HTR-8/SVneo (cell line): ENCODE measurements around the gene ASIP.
"Not testable (repeated sequence)": the region's sequence is repeated elsewhere in the genome, so short reads cannot be mapped to it uniquely, and the experiment has no call there.

Experiments used
- DNase-seq: peaks from one replicate; pipeline ENCODE4 v3.0.0; 2011; ENCODE audit warnings: low spot score, mixed read lengths; ENCODE audit not compliant: insufficient read length
- FAIRE-seq: peaks from 2 replicates; lab custom pipeline; 2011; peaks lifted over from hg19 to GRCh38; lab: Jason Lieb, UNC

The ASIP gene, protein sequence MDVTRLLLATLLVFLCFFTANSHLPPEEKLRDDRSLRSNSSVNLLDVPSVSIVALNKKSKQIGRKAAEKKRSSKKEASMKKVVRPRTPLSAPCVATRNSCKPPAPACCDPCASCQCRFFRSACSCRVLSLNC

DNA sequence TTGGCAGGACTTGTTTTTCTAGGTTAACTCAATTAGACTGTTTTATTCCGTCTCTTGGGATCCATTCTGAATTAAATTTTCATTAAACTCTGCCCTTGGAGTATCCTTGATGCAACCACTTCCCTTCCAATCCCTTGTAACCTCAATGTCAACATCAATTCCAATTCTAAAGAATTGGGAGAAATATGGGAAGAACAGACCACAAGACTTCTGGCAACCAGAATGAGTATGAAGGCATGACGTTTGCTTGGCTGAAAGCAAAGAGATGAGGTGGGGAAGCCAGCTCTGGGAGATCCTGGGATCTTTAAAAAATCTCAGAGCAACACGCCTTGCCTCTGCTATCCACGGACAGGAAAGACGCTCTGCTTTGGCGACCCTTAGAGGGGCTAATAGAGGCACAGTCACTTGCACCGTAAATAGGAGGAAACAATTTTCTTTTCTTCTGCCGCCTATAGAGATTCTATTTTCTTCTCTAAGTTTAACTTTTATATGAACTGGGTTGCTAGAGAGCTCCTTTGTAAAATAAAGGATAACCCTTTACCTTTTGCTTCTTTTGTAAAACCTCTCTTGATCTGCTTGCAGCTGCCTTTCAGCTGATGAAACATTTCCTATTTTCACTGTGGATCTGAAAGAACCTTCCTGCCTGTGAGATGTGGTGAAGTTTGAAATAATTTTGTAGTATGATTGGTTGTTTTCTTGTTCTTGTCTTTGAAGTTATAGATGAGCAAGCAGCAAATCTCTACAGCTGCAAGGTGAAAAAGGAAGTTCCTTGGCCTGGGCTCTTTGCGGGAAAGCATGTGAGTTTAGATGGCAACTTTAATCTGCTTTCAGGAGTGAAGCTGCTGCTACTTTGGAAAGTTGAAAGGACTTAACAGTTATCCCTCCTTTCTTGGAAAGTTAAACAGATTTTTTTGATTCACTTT is at the start of gene ASIP:
TSS of gene ASIP (plus strand) at position 731 of the 923 bp plus-strand sequence. CDS start 18,952 bp downstream, outside the sequence.
- no peak for FAIRE-seq

DNA sequence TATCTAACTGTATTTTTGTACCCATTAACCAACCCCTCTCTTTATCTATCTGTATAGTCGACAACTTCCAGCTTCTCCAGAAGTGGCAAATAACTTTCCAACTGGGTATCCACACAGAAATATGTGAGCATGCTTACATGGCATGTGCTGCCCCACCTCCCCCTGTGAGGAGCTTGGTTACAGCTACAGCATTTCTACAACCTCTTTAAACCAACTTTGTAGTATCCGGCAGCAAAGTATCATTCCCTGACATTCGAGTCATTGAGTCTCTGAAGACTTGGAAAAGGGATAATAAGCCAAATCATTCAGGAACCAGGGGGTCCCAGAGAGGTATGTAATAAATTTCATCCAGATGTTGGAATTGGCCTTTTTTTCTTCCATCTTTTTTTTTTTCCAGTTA is 48.2 kb upstream of the ASIP start:
- DNase-seq (no peak), FAIRE-seq (no peak)

More for the DNA sequence above, at the start of gene ASIP:
- DNase-seq: no peak

DNA sequence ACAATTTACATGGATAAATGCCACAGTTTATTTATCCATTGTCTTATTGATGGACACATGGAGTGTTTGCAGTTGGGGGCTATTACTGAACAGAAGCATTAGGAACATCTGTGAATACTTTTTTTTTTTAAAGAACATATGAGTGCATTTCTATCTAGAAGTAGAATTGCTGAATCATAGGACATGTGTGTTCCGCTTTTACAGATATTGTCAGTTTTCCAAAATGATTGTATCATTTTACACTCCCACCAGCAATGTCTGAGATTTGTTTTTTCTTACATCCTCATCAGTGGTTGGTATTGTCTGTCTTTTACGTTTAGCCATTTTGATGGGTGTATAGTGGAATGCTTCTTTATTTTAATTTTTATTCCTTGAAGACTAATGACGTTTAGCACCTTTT is 42.0 kb upstream of the ASIP start:
- FAIRE-seq: no peak

DNA sequence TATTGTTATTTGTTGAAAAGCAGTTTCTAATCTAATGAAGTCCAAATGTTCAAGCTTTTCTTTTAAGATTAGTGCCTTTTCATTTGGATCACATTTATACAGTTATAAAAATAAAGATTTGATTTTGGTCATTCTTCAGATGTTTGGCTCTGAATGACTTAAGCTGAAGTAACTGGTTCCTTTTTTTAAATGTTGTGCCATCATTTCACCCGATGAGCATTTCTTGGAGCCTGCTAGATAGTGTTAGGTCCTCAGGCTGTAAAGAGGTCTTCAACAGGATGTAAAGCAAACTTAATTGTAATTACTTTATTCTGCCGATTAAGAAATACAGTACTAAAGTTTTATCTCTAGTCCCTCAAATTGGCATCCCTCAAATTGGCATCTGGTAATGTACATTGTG is 41.2 kb upstream of the ASIP start:
- no peak for FAIRE-seq

More for the DNA sequence above, 42.0 kb upstream of the ASIP start:
- no peak for DNase-seq

DNA sequence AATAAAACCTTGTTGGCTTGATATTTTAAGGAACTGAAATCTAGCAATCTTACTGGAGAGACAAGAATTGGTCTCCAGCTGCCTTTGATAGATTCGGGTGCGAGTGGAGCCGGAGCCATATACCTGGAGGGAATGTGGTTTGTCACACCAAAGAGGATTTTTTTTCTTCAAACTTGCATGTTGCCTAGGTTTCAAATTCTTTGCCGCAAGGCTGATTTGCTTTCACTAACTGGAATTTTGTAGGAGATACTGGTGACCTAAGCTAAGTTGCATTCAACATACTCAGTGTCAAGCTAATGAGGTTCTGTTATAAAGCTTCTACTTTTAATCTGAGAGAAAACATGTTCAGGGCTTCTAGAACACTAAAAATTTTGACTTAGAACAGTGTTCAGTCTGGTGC is 39.7 kb upstream of the ASIP start:
- FAIRE-seq: no peak

More for the DNA sequence above, 41.2 kb upstream of the ASIP start:
- no peak for DNase-seq

DNA sequence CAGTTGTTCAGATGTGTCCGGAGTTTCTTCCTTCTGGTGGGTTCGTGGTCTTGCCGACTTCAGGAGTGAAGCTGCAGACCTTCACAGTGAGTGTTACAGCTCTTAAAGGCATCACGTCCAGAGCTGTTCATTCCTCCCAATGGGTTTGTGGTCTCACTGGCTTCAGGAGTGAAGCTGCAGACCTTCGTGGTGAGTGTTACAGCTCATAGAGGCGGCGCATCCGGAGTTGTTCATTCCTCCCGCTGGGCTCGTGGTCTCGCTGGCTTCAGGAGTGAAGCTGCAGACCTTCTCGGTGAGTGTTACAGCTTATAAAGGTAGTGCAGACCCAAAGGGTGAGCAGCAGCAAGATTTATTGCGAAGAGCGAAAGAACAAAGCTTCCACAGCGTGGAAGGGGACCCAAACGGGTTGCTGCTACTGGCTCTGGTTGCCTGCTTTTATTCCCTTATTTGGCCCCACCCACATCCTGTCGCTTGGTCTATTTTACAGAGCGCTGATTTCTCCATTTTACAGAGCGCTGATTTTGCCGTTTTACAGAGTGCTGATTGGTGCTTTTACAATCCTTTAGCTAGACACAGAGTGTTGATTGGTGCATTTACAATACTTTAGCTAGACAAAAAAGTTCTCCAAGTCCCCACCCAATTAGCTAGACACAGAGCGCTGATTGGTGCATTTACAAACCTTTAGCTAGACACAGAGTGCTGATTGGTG is 35.9 kb upstream of the ASIP start:
- DNase-seq, FAIRE-seq: not testable (repeated sequence)

More for the DNA sequence above, 39.7 kb upstream of the ASIP start:
- DNase-seq: no peak

DNA sequence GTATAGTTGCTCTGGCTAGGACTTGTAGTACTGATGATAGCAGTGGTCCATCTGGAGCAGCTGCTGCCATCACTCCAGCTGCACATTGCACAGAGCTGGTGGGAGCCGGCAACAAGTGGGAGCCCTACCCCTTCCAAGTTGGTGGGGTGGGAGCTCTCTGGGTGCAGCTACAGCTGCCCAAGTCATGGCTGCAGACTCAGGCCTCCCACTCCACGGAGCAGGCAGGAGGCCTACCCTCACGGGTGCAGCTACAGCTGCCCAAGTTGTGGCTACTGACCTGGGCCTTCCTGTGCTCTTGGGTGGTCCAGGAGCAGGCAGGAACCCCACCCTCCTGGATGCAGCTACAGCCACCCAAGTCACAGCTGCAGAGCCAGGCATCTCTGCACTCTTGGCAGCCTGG is 32.1 kb upstream of the ASIP start:
- FAIRE-seq: no peak

DNA sequence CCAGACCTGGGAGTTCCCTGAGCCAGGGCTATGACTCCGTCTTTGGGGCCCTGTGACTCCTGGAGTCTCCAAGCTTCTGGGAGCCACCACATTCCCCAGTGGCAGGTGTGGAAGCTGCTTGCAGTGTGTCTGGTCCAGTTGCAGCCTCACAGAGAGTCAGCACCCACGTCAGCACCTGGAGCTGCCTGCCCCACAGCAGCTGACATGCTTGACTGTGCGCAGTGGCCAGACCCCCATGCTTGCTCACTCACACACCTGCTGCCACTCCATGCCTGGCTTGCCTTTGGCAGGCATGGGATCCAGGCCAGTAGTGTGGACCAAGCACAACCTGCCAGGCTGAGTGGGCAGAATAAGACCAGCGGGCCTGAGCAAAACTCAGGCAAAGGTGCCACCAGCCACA is 31.0 kb upstream of the ASIP start:
- FAIRE-seq: no peak
- DNase-seq: no peak

More for the DNA sequence above, 32.1 kb upstream of the ASIP start:
- DNase-seq: no peak

DNA sequence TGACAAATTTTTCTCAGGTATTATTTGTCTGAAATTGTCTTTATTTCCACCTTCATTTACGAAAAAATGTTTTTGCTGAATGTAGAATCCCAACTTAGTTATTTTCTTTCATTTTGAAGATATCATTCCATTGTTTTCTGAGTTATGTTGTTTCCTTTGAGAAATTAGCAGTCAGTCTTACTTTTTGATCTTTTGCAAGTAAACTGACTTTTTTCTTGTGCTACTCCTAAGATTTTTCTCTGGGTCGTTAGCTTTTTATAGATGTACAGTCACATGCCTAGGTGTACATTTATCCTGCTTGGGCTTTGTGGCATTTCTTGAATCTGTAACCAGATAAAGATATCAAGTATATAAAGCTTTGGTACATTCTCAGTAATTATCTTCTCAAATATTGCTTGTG is 29.6 kb upstream of the ASIP start:
- no peak for DNase-seq
- no peak for FAIRE-seq

DNA sequence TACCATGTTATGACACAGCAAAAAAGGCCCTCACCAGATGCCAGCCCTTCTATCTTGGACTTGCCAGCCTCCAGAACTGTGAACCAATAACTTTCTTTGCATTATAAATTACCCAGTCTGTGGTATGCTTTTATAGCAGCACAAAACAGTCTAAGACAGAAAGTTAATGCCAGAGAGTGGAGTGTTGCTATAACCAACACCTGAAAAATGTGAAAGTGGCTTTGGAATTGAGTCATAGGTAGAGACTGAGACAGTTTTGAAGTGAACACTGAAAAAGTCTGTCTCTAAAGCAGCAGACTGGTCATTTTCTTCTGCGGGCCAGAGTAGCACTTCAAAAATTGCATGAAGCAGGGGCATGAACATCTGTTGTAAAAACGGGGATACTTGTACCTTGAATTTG is 28.0 kb upstream of the ASIP start:
- FAIRE-seq (no peak), DNase-seq (no peak)

DNA sequence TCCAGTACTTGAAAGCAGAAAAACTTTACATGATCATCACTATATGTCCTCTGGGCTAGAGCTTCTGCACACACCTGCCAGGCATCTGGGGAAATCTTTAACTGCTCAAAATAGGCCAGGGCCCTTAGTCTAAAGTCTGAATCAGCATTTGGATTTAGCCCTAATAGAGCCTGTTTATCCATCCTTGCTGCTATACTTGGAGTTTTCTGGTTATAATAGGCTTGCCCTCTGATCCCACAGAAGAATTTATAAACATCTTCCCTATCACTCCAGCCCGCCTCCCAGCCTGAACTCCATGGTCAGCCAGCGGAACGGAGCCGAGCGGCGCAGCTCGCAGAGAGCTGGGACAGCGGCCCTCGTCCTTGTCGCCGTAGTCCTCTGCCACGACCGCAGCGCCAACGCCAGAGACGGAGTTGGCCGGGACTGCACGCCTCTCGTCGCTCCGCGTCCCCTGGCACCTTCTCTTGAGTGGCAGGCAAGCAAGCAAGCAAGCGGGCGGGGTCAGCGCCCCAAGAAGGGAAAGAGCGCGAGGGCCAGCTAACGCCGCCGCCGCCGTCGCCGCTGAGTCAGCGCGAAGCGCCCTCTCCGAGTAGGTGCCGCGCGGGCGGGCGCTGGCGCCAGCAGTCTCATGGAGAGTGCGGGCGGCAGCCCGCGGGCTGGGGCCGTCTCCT is 25.4 kb upstream of the ASIP start:
- FAIRE-seq (peak; percentile 63), DNase-seq (peak; percentile 75)

DNA sequence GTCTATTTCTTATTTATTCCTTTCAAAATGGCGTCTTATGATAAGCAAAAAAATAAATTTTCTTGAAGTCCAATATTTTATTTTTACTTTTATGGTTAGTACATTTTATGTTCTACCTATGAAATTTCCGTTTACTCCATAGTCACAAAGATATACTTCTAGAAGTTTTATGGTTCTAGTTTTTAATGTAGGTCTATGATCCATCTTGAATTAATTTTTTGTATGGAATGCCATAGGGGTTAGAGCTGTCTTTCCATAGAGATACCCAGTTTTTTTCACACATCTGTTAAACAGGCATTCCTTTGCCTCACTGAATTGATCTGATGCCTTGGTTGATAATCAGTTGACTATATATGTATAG is 24.9 kb upstream of the ASIP start:
- no peak for DNase-seq
- no peak for FAIRE-seq

DNA sequence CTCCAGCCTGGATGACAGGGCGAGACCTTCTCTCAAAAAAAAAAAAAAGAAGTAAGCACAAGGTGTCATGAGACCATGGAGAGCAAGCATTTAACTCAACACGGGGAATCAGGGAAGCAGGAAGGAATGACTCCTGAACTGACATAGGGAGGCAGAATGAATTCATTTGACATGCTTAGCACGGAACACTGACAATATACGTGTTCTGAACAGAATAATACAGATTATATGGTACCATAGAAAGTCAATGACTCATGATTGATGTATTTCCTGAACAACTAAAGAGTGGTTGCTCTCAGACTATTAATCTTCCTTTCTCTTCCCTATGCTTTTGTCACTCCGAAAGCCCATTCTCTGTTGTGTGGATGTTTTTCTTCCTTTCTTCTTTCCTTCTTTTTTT is 20.7 kb upstream of the ASIP start:
- no peak for FAIRE-seq
- peak; percentile 72 for DNase-seq

DNA sequence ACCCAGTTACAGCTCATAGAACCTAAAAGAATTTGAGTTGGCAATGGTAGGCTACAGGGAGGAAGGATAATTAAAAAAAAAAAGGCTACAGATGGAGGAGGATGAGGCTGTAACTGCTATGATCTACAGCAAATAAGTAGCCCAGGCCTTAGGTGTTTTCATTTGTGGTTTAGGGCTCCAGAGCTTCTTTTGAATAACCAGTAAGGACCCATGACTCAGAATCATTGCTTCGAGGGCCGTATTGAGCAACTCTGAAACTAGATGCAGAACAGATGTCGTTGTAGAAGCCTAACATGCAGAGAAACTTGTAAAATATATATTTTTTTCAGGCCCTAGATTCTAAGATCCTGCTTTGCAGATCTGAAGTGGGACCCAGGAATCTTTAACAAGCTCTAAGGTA is 19.0 kb upstream of the ASIP start:
- FAIRE-seq (no peak), DNase-seq (peak; percentile 84)

DNA sequence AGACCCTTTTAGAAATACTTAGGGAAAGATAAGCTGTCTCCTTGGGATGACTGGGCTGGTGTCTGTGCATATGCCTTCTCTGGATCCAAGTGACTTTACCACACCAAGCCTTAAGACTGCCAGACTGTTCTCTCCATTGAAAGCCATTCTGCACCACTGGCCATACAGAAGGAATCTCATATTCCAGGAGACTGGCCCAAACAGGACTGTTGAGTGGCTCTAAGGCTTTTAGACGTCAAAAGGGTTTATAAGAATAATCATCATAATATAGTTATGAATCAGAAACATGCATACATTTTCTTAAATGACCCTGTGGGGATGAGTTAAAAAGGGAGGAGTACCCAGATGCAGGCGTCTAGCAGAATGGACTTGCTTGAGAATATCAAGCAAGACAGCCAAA is 17.0 kb upstream of the ASIP start:
- DNase-seq, FAIRE-seq: not testable (repeated sequence)

DNA sequence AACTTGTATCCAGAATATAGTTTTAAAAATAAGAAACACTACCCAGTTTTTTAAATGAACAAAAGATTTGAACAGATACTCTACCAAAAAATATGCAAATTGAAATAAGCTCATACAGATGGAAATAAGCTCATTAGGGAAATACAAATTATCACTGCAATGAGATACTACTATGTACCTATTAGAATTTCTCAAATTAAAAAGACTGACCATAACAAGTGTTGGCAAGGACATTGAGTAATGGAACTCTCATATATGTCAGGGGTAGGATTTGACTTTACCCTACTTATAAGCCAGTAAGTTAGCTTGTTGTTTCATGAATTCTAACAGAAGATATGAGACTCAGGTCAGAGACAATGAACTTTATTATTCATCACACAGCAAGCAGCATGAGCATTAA is 9.6 kb upstream of the ASIP start:
- FAIRE-seq: no peak
- DNase-seq: no peak

DNA sequence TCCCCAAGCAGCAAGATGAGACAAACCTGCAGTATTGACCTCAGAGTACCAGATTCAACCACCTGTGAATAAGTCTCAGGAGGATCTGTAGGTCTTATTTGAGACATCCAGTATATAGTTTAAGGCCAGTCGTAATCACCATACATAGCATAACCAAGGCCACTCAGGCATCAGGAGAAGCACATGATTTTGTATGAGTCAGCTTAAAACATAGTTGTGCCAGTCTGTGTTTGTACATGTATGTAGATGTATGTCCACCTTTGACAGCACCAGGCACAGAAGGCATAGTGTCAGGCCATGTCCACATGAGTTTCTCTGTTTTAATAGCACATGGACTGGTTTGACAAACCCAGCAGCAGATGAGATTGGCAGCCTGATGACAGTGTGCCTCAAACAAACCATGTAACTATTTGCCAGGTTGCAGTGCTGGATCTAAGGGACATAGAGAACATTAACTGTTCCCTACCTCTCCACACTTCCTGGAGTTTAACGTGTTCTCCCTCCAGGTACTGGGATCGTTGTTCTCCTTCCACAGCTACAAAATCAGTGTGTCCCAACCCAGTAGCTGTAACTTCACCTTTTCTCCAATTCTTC is 8.6 kb upstream of the ASIP start:
- DNase-seq (no peak), FAIRE-seq (no peak)

DNA sequence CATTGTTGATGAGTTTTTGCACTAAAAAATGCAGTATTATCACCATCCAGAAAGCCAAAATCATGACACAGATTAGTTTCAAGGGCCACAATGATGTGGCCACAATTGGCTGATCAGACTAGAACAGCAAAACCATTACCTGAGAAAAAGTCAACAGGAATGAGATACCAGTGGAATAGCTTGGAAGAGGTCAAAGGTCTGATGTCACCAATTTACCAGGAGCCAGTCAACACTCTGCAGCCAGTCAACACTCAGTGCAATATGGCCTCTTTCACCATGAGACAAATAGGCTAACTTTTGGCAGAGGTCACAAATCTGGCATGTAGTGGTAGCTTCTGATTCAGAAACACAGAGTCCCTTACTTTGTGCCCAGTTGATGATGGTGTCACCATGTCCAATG is 7.5 kb upstream of the ASIP start:
- DNase-seq (no peak), FAIRE-seq (no peak)

DNA sequence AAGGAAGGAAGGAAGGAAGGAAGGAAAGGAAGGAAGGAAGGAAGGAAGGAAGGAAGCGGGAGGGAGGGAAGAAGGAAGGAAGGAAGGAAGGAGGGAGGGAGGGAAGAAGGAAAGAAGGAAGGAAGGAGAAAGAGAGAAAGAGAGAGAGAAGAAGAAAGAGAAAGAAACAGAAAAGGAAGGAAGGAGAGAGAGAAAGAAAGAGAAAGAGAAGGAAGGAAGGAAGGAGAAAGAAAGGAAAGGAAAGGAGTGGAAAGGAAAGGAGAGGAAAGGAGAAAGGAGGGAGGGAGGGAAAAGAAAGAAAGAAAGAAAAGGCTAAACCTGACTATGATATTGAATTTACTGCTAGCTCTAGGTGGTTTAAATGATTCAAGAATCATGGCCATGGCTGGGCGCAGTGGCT is 5.3 kb upstream of the ASIP start:
- FAIRE-seq (no peak), DNase-seq (no peak)

DNA sequence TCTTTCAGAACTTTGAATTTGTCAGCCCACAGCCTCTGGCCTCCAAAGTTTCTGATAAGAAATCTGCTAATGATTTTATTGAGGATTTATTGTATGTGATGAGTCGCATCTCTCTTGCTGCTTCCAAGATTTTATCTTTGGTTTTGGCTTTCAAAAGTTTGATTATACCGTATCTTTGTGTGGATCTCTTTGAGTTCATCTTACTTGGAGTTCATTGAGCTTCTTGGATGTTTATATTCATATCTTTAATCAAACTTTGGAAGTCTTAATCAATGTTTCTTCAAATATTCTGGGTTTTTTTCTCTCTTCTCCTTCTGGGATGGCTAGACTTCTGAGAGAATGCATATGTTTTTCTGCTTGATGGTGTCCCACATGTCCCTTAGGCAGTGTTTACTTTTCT is 3.3 kb upstream of the ASIP start:
- DNase-seq: no peak
- no peak for FAIRE-seq
